Mononuclear cell (primary cell): Measurements from ENCODE around the gene ASCL5. TPM values are rescaled to one million over a fixed set of nuclear protein-coding genes. Genes with fewer than 3 reads are reported as not detected.

ENCODE experiments used
- H3K27me3 ChIP-seq: 2 replicates; pipeline ENCODE4 v1.6.0; 2011; ENCODE audit warnings: low read length, control low read depth; ENCODE audit not compliant: insufficient read depth
- H3K4me1 ChIP-seq: 2 replicates; pipeline ENCODE4 v1.5.1; 2011; ENCODE audit warnings: mild to moderate bottlenecking, low read length, control low read depth; ENCODE audit not compliant: insufficient read depth
- H3K4me3 ChIP-seq: 2 replicates; pipeline ENCODE4 v1.5.1; 2011; ENCODE audit warnings: mild to moderate bottlenecking, low read length, moderate library complexity
- H3K9me3 ChIP-seq: 2 replicates; pipeline ENCODE4 v1.5.1; 2011; ENCODE audit warnings: low read depth, mild to moderate bottlenecking, control low read depth, low read length
- total RNA-seq: library from RNA; depleted of rRNA; stranded (reverse); fragments of >200 nt; gene quantifications from one replicate; pipeline ENCODE4 v1.2.3, GENCODE V29; 2012

ASCL5 gene
- total RNA-seq, 1 donor: not detected

DNA sequence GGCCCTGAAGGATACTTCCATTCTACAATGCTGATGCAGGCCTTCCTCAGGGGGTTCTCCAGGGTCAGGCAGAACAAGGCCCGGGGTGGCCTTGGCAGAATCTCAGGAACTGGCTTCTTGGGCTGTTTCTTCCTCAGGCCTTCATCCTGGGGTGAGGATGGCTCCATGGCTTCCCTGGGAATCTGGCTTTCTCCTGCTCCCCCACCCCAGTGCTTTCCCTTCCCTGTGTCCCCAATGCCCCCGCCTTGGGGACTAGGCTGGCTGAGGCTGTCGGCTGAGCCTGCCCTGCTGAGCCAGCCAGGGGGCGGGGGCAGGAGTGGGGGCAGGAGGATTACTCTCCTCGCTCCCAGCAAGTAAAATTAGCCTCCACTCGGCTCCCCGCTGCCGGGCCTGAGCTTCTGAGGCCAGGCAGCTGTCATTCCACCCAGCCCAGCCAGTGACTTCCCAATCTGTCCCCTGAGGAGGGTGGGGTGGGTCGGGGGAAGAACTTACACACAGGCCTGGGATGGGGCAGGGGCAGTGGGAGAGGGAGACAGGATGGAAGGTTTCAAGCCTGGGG lies 14.7 kb downstream of the ASCL5 start, which contains the start of gene CACNA1S:
Gene CACNA1S (minus strand): TSS at position 254 of the 559 bp plus-strand sequence. CDS start 87 bp downstream, at position 167.
- peaks cover 10% of the 10 kb centered on the region for H3K4me1 ChIP-seq
- H3K27me3 ChIP-seq: no peaks in the 10 kb centered on the region

DNA sequence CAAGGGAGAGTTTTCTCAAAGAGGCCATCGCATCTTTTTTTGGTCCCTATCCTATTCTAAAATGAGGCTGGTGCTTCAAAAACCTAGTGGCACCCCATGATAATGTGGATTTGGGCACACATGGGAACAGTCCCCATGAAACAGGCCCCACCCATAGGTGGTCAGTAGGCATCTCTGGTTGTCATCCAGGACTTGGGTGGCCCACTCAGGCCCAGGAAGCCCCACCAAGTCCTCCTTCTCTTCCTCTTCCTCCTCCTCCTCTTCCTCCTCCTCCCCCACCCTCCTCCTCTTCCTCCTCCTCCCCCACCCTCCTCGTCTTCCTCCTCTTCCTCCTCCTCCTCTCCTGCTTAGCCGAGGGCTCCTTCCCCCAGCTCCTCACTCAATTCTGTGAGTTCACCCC lies 15.3 kb downstream of the ASCL5 start:
- H3K4me1 ChIP-seq: peaks cover 10% of the 10 kb centered on the region
- H3K9me3 ChIP-seq: no peaks in the 10 kb centered on the region
- H3K27me3 ChIP-seq: no peaks in the 10 kb centered on the region
- no peak overlapping the region for H3K4me3 ChIP-seq

More for the DNA sequence above, 14.7 kb downstream of the ASCL5 start, which contains the start of gene CACNA1S:
- Histone ChIP-seq H3K4me3 (no peak within 1 kb of the TSS), H3K9me3 (no peaks in the 10 kb centered on the region)

DNA sequence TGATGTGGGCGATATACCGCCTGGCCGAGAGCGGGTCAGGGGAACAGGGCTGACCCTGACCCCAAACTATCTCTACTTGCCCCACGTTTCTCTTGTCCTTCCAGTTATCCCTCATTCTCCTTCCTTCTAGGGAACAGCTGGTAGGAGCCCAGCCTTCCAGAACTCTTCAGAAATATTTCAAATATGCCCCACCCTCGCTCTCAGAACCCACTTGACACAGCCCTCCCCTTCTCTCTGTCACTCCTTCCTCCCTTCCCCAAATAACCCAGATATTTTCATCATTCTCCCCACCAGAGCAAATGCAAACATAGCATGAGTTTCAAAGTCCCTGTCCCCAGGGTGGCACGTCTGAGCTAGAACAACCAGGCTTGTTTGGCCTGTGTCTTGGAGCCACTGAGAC lies 15.8 kb downstream of the ASCL5 start:
- Histone ChIP-seq H3K9me3 (no peaks in the 10 kb centered on the region), H3K4me3 (no peak overlapping the region), H3K27me3 (no peaks in the 10 kb centered on the region), H3K4me1 (peaks cover 10% of the 10 kb centered on the region)

DNA sequence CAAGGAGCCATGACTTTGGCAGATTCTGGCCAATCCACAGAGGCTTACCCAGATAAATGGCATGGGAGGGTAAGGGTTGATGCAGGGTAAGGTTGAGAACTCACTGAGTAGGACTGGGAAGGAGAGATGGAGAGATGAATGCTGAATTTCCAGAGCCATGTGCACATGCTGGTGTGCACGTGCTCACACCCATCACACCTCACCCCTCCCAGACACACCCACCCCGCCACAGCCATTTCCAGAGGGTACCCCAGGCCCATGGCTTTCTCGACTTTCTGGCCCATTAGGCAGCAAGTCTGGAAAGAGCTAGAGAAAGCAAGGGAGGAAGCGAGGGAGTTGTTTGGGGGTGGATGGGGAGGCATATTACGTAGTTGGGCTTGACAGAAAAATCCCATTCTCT lies 16.4 kb downstream of the ASCL5 start:
- Histone ChIP-seq H3K4me1 (peaks cover 10% of the 10 kb centered on the region), H3K4me3 (no peak overlapping the region), H3K9me3 (no peaks in the 10 kb centered on the region), H3K27me3 (no peaks in the 10 kb centered on the region)

DNA sequence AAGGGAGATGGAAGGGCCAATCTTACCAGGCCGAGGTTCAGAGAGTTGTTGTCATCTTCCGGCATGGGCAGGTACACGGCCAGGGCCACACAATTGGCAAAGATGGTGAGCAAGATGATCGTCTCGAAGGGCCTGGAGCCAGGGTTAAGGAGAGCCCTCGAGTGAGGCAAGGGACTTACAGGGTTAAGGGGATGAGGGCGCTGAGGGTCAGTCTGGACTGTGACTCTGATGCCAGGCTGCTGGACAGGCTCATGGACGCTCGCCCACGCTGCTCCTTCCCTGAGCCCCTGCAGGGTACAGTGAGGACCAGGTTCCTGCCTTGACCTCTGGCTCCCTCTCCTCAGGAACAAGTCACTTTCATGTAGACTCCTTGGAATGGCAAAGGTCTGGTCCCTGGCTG lies 16.8 kb downstream of the ASCL5 start:
- Histone ChIP-seq H3K4me1 (peaks cover 10% of the 10 kb centered on the region), H3K4me3 (no peak overlapping the region), H3K9me3 (no peaks in the 10 kb centered on the region), H3K27me3 (no peaks in the 10 kb centered on the region)

DNA sequence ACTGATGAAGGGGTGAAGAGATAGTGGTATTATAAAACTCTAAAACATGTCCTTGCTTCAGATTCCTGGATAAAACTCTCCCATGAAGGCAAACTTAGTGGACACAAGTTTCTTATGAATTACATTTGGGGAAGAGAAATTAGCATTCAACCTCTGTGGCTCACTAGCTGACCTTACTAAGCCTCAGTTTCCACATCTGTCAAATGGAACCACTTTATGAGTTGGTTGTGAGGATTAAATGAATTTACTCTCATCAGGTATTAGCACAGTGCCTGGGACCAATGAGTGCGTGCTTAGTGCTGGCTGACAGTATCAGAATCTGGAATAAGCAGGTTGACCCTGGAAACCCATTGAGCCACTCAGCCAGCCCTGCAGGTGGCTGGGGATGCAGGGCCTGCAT lies 17.3 kb downstream of the ASCL5 start:
- Histone ChIP-seq H3K4me3 (no peak overlapping the region), H3K4me1 (peaks cover 10% of the 10 kb centered on the region), H3K9me3 (no peaks in the 10 kb centered on the region), H3K27me3 (no peaks in the 10 kb centered on the region)

DNA sequence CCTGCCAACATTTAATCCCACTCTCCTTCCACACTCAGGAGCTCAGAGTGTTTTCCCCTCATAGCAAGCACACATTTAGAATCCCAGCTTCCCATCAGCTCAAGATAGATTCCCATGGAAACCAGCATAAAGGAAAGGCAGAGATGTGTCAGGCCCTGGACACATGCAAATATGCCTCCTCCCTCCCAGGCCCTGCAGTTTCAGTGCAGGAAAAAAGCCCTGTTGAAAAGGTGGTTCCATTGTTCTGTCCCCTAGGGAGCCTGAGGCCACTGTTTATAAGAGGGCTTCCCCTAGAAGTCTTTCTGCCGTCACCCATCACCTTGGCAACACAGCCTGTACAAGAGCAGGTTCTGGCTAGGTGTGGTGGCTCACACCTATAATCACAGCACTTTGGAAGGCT lies 18.4 kb downstream of the ASCL5 start:
- Histone ChIP-seq H3K9me3 (no peaks in the 10 kb centered on the region), H3K27me3 (no peaks in the 10 kb centered on the region), H3K4me3 (no peak overlapping the region), H3K4me1 (peaks cover under 1% of the 10 kb centered on the region)

DNA sequence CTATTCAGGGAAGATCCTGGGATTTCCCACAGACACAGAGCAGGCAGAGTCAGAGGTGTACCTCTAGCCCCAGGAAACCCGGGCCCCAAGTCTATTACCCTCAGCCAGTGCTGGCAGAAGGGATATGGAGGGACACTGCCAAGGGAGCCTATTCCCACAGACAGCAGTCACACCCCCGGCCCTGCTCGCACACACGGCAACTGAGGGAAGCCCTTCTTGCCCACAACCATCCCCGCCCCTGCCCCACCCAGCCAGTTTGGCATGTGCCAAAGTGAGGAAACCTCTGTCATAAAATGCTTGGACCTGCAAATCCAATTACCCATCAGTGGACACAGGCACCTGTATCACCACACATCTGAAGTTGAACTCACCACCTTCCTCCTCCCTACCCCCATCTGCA lies 21.3 kb downstream of the ASCL5 start:
- H3K4me3 ChIP-seq: no peak overlapping the region
- no peaks in the 10 kb centered on the region for H3K4me1 ChIP-seq
- no peaks in the 10 kb centered on the region for H3K9me3 ChIP-seq
- H3K27me3 ChIP-seq: no peaks in the 10 kb centered on the region

DNA sequence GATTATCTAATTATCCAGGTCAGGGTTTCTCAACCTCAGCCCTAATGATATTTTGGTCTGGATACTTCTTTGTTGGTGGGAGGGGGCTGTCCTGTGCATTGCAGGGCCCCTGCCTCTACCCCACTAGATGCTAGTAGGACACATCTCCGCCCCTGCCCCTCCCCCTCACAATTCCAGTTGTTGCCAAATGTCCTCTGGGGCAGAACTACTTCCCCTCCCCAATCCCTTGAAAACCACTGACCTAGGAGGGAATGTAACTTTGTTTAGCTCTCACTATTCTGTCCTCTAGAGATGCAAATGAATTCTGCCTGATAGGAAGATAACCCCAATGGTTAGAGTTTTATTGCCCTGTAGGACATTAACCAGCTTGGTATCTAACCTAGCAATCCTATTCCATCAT lies 22.8 kb downstream of the ASCL5 start:
- H3K4me1 ChIP-seq: no peaks in the 10 kb centered on the region
- no peak overlapping the region for H3K4me3 ChIP-seq
- H3K27me3 ChIP-seq: no peaks in the 10 kb centered on the region
- H3K9me3 ChIP-seq: no peaks in the 10 kb centered on the region

DNA sequence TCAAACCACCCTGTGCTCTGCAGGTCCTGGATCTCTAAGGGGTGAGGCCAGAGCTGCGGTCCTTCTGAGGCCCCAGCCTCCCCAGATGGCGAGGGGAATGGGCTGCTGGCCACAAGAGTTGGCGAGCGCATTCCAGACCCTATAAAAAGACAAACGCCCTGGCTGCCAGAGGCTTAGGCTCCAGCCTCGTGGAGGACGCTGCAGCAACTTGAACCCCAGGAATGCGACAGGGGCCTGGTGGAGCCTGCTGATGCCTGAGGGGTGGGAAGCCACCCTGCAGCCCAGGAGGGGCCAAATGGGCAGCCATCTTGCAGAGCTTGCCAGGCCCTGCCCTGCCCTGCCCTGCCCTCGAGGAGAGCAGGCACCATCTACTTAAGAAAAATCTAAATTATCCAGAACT lies 23.3 kb downstream of the ASCL5 start:
- no peaks in the 10 kb centered on the region for H3K4me1 ChIP-seq
- H3K27me3 ChIP-seq: no peaks in the 10 kb centered on the region
- H3K4me3 ChIP-seq: no peak overlapping the region
- H3K9me3 ChIP-seq: no peaks in the 10 kb centered on the region

DNA sequence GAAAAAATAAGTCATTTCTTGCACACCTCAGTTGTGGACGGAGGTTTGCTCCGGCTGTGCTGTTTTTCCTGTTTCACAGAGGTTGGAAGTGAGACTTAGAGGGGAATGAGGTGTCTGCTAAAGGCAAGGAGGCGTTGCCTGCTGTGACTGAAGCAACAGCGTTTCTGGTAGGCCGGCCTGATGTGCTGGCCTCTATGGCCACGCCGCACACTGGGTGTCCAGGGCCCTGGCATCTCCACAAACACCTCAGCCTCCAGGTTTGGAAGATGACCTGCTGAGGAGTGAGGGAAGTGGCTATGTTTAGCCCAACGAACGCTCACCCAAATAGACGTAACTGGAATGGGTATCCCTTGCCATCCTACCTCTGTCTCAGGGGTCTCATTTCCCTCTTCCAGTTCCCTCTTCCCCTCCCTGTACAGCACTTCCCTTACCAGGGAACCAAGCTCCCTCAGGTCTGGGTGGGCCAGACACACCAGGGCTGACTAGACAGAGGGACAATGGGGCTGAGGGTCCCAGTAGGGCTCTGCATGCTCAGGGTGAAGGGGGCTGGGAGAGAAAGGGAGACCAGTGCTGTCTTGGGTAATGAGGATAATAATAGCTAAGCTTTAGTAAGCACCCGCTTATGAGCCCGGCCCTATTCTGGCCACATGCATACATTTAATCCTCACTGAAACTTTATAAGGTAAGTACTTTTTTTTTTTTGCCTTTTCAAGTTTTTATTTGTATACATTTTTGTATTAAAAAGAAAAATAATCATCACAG lies 26.6 kb downstream of the ASCL5 start:
- Histone ChIP-seq H3K9me3 (no peaks in the 10 kb centered on the region), H3K4me3 (no peak overlapping the region), H3K27me3 (no peaks in the 10 kb centered on the region), H3K4me1 (no peaks in the 10 kb centered on the region)

DNA sequence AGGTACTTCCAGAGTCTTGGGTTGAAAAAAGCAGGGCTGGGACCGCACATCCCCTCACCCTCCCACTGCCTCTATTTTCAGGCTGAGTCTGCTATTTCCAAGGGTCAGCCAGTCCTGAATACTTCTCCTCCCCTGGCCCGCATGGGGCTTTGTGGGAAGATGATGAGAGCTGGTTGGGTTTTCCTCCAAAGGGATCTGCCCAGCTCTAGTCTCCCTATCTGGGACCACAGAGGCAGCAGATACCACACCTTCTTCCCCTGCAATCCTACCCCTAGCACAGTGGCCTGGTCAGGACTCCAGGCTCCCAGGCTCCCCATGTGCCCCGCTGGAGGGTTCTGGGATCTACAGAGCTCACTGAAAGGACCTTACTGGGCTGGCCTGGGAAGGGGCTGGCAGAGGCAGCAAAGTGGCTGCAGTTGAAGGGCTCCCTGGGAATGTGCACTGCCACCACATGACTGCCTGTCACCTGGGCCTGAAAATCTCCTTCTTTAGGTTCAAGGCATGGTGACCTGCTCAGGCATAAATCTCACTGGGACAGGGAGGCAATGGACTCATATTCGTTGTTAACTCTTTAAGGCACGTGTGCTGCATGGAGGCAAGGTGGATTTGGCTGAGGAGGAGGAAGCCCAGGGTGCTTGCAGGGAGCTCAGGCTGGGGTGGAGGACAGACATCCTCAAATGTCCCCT lies 27.8 kb downstream of the ASCL5 start:
- no peaks in the 10 kb centered on the region for H3K9me3 ChIP-seq
- no peak overlapping the region for H3K4me3 ChIP-seq
- no peaks in the 10 kb centered on the region for H3K4me1 ChIP-seq
- no peaks in the 10 kb centered on the region for H3K27me3 ChIP-seq

DNA sequence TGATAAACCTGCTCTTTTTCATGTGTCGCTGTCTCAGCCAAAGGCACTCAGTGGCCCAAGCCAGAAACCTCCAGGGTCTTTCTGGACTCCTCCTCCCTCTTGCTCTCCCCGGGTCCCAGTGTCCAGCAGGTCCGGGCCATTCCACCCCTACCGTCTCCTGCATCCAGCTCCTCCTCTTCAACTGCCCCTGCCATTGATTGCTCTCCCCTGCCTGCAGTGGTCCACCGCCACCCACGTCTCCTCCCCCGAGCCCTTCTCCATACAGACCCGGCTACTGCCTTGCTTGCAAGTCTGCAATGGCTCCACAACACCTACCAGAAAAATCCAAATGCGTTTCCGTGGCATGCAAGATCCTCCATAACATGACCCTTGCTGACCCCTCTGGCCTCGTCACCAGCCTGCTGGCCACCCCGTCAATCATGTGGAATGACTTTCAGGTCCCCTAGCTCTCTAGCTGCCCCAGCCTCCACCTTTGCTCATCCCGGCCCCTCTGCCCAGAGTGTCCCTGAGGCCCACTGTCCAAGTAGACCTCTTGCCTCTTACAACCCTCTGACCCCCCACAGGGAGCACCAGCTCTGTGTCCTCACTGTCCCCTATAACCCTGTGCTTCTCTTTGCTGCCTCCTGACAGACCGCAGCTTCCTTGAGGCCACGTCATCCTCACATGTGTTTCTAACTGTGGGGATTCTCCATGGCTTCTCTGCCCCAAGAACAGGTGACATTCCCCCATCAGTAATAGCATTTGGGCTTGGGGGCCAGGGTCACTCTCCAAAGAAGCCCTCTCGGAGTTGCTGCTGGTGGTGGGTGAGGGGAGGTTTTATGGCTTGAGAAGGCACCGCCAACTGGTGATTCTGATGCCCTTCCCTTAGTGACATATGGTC lies 29.8 kb downstream of the ASCL5 start:
- Histone ChIP-seq H3K27me3 (no peaks in the 10 kb centered on the region), H3K9me3 (no peaks in the 10 kb centered on the region), H3K4me3 (no peak overlapping the region), H3K4me1 (no peaks in the 10 kb centered on the region)

DNA sequence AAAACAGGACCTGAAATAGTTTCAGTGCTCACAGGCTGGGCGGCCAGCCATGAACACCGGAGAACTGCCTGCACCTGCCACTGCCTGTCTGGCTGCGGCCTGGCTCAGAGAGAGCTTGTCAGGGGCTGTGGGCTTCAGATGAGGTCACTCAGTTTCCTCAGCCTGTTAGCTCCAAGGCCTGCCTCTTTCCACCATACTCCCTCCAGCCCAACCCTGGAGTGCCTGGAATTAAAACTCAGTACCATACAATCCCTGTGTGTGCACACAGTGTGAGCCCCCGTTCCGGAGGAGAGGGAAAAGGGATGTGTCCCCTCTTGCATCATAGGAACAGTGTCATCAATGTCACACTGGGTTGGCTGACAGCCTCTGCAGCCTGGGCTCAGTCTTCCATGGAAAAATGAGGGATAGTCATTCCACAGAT lies 30.9 kb downstream of the ASCL5 start:
- no peak overlapping the region for H3K4me3 ChIP-seq
- H3K4me1 ChIP-seq: no peaks in the 10 kb centered on the region
- no peaks in the 10 kb centered on the region for H3K9me3 ChIP-seq
- H3K27me3 ChIP-seq: no peaks in the 10 kb centered on the region

DNA sequence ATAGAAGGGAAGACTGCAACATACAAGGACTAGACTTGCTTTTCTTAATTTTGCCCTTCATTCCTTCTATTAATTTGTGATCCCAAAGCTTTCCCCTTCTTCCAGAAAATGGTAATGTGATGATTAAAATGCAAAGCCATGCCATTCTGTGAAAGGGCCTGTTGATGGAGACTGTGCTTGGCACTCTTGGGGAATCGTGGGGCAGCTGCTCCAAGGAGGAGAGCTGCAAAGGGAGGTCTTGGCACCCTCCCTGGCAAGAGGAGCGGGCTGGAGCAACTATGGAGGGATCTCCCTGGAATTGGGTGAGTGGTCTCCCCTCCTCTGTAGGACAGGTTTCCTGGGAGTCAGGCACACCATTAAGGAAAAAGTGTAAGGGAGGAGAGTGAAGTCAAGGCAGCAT lies 31.4 kb downstream of the ASCL5 start:
- no peaks in the 10 kb centered on the region for H3K27me3 ChIP-seq
- H3K4me1 ChIP-seq: no peaks in the 10 kb centered on the region
- H3K9me3 ChIP-seq: no peaks in the 10 kb centered on the region
- no peak overlapping the region for H3K4me3 ChIP-seq
